HL-60 (cell line): Measurements from ENCODE around the gene PITPNM3.

ENCODE experiments used
- DNase-seq, 2 experiments: peaks; one replicate each; pipeline ENCODE4 v3.0.0-alpha.2; 2010 to 2020; ENCODE audit warnings: low read depth in 1 of 2, low spot score in 1 of 2
- H3K27ac ChIP-seq: fragments of 250-450 bp; sonication (Bioruptor Pico); replicated peaks from 2 replicates; pipeline ENCODE4 v1.5.1; 2020; ENCODE audit warnings: mild to moderate bottlenecking, moderate library complexity
- H3K27me3 ChIP-seq: fragments of 250-450 bp; sonication (Bioruptor Pico); 2 replicates; pipeline ENCODE4 v1.5.1; 2021; ENCODE audit warnings: mild to moderate bottlenecking, moderate library complexity; ENCODE audit not compliant: insufficient read depth, poor library complexity, severe bottlenecking
- H3K4me3 ChIP-seq: replicated peaks from 2 replicates; pipeline ENCODE4 v1.5.1; 2011; ENCODE audit warnings: mild to moderate bottlenecking, control low read depth, low read length; ENCODE audit not compliant: insufficient read depth
- CTCF ChIP-seq: IDR thresholded peaks from one replicate; pipeline ENCODE4 v1.5.1; 2011; ENCODE audit warnings: low read length, control low read depth, inconsistent platforms; ENCODE audit not compliant: insufficient read depth
- GABPA ChIP-seq: IDR thresholded peaks from 2 replicates; pipeline ENCODE4 v1.6.1; 2012; ENCODE audit warnings: low read depth
- POLR2AphosphoS5 ChIP-seq: IDR thresholded peaks from 2 replicates; pipeline ENCODE4 v1.6.1; 2012; ENCODE audit warnings: low read depth
- REST ChIP-seq: IDR thresholded peaks from 2 replicates; pipeline ENCODE4 v1.6.1; 2012; ENCODE audit warnings: low read depth; ENCODE audit not compliant: insufficient replicate concordance
- SPI1 ChIP-seq: IDR thresholded peaks from 2 replicates; pipeline ENCODE4 v1.6.1; 2012; ENCODE audit warnings: low read depth, mild to moderate bottlenecking, borderline replicate concordance

Gene PITPNM3

GRCh38 chr17:6599364-6599763, 43.0 kb upstream of the PITPNM3 start:
- Histone ChIP-seq H3K4me3 (no peak overlapping the region), H3K27ac (peak overlapping the region; percentile 57), H3K27me3 (no peaks in the 10 kb centered on the region)
- TF ChIP-seq SPI1 (peak; percentile 55; the same call in 1 of the 2 replicates), GABPA (no peak), POLR2AphosphoS5 (no peak), CTCF (no peak), REST (no peak)
- peak; percentile 10 to 46 for DNase-seq

GRCh38 chr17:6597727-6598126, 41.4 kb upstream of the PITPNM3 start:
- TF ChIP-seq GABPA (no peak), POLR2AphosphoS5 (no peak), CTCF (no peak), SPI1 (no peak), REST (no peak)
- Histone ChIP-seq H3K27ac (no peak overlapping the region), H3K4me3 (no peak overlapping the region), H3K27me3 (no peaks in the 10 kb centered on the region)
- no peak for DNase-seq

- Histone ChIP-seq H3K27me3 (no peaks in the 10 kb centered on the region), H3K27ac (no peak overlapping the region), H3K4me3 (no peak overlapping the region)
- TF ChIP-seq GABPA = no peak
- no peak for DNase-seq
These were observed 40.6 kb upstream of the PITPNM3 start for GRCh38 chr17:6596941-6597340.

GRCh38 chr17:6596511-6596910, 40.2 kb upstream of the PITPNM3 start:
- no peak overlapping the region for H3K4me3 ChIP-seq
- TF ChIP-seq CTCF (no peak), GABPA (no peak), SPI1 (no peak), POLR2AphosphoS5 (no peak), REST (no peak)
- no peak for DNase-seq
- no peak overlapping the region for H3K27ac ChIP-seq
- H3K27me3 ChIP-seq = no peaks in the 10 kb centered on the region
